Lower leg skin (tissue), 3 donors: Measurements from ENCODE around the gene CACNB3.

Source experiments
- POLR2A ChIP-seq, 2 donors: fragments of 450-650 bp; IDR thresholded peaks; one replicate each; pipeline ENCODE4 v1.6.1; 2016 to 2017; ENCODE audit warnings: antibody characterized with exemption in 2 of 2, mild to moderate bottlenecking in 1 of 2, moderate library complexity in 1 of 2
- TF ChIP-seq, protein P1 (sequence below), 3 donors: fragments of 450-650 bp; IDR thresholded peaks; one replicate each; pipeline ENCODE4 v1.5.1; 2016; ENCODE audit warnings: antibody characterized with exemption in 3 of 3, mild to moderate bottlenecking in 3 of 3, moderate library complexity in 2 of 3

DNA sequence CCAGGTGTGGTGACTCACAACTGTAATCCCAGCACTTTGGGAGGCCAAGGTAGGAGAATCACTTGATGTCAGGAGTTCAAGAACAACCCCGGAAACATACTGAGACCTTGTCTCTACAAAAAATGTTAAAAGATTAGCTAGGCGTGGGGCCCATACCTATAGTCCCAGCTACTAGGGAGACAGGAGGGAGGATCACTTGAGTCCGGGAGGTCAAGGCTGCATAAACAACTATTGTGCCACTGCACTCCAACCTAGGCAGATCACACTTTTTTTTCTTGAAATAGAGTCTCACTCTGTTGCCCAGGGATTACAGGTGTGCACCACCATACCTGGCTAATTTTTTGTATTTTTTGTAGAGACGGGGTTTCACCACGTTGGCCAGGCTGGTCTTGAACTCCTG lies 41.3 kb downstream of the CACNB3 start:
- TF ChIP-seq, protein P1, sequence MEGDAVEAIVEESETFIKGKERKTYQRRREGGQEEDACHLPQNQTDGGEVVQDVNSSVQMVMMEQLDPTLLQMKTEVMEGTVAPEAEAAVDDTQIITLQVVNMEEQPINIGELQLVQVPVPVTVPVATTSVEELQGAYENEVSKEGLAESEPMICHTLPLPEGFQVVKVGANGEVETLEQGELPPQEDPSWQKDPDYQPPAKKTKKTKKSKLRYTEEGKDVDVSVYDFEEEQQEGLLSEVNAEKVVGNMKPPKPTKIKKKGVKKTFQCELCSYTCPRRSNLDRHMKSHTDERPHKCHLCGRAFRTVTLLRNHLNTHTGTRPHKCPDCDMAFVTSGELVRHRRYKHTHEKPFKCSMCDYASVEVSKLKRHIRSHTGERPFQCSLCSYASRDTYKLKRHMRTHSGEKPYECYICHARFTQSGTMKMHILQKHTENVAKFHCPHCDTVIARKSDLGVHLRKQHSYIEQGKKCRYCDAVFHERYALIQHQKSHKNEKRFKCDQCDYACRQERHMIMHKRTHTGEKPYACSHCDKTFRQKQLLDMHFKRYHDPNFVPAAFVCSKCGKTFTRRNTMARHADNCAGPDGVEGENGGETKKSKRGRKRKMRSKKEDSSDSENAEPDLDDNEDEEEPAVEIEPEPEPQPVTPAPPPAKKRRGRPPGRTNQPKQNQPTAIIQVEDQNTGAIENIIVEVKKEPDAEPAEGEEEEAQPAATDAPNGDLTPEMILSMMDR (IDR thresholded peaks at IDR 0.05): no peak
- no peak for TF ChIP-seq POLR2A (IDR thresholded peaks at IDR 0.05)
